ENCODE results near the gene DESI1.

- TF ChIP-seq CTCF (IDR thresholded peaks at IDR 0.05; ENCODE audit: low read length): no peak
- no peak for TF ChIP-seq EZH2 (IDR thresholded peaks at IDR 0.05; ENCODE audit: borderline replicate concordance, low read length)
Measured at GRCh38 chr22:41551877-41552582, 68.8 kb downstream of the DESI1 start.
